ENCODE results near the gene NR1H3. TPM values are rescaled to one million over a fixed set of nuclear protein-coding genes. Genes with fewer than 3 reads are reported as not detected.
A peak's percentile ranks its signal among the peaks of the same experiment; 100 is the strongest.

NR1H3 gene
- polyA plus RNA-seq, 1 of the 3 experiments (the other 2 are of a cell fraction): 7.3 TPM

DNA sequence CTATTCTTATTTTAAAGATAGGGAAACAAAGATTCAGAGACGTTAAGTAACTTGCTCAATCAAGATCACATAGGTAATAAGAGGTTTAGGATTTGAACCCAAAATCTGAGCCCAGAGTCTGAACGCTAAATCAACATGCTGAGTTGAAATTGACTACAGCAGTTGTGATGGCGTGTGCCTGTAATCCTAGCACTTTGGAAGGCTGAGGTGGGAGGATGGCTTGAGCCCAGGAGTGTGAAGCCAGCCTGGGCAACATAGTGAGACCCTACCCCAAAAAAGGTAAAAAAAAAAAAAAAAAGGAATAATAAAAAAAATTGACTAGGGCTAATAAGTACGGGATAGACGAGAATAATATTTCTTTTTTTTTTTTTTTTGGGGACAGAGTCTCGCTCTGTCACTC, 1.4 kb upstream of the NR1H3 start (continued):
- TF ChIP-seq GABPA (IDR thresholded peaks at IDR 0.05; ENCODE audit: low read depth) (no peak), MAX (IDR thresholded peaks at IDR 0.05; ENCODE audit: low read depth) (no peak), TAF1 (IDR thresholded peaks at IDR 0.05; ENCODE audit: borderline replicate concordance, low read depth, low read length) (no peak), JUND (IDR thresholded peaks at IDR 0.05) (no peak), REST (IDR thresholded peaks at IDR 0.05; ENCODE audit: low read depth, low read length) (no peak), MEF2A (IDR thresholded peaks at IDR 0.05; ENCODE audit: borderline replicate concordance, low read depth) (no peak)

GRCh38 chr11:47257177-47257516, 649 bp upstream of the NR1H3 start:
- Histone ChIP-seq H3K4me3 (ENCODE audit: low read depth in 2 of 2, low read length in 1 of 2) (no peak overlapping the region), H4K20me1 (ENCODE audit: insufficient read depth) (no peaks in the 10 kb centered on the region), H3K9ac (no peak overlapping the region), H3K9me3 (no peaks in the 10 kb centered on the region), H3F3A (replicated peaks; ENCODE audit: insufficient read depth) (no peaks in the 10 kb centered on the region), H3K79me2 (ENCODE audit: insufficient read depth) (no peaks in the 10 kb centered on the region), H3K36me3 (replicated peaks in 1 of 2; ENCODE audit: control insufficient read depth in 1 of 2, insufficient read depth in 2 of 2, low read length in 1 of 2) (no peaks in the 10 kb centered on the region), H3K4me2 (no peak overlapping the region), H3K27ac (ENCODE audit: low read depth in 2 of 2, low read length in 1 of 2) (no peak overlapping the region), H3K27me3 (ENCODE audit: insufficient read depth) (no peaks in the 10 kb centered on the region), H3K9me2 (no peaks in the 10 kb centered on the region), H3K4me1 (ENCODE audit: control insufficient read depth in 1 of 2, insufficient read depth in 2 of 2, low read depth in 1 of 2, low read length in 1 of 2) (peaks cover 18 to 23% of the 10 kb centered on the region in 2 experiments; a peak in 2 of 4 replicates), H2AFZ (ENCODE audit: low read depth) (0 out of 2 replicates have a peak overlapping the region, but pooled peaks have one; percentile 46)
- no peak for TF ChIP-seq RCOR1 (IDR thresholded peaks at IDR 0.05; ENCODE audit: low read length)
- TF ChIP-seq GATA2 (CRISPR knock-in tag; IDR thresholded peaks at IDR 0.05): no peak
- no peak for TF ChIP-seq FOXM1 (IDR thresholded peaks at IDR 0.05; ENCODE audit: low read depth)
- TF ChIP-seq SIN3A (IDR thresholded peaks at IDR 0.05; ENCODE audit: borderline replicate concordance, low read depth, low read length): no peak
- TF ChIP-seq JUND (IDR thresholded peaks at IDR 0.05): no peak
- no peak for DNase-seq
- ChIA-PET POLR2A (no interaction called here), CTCF (interaction anchor here (0.6 to 5.8 kb wide), 11 partner anchors 9 to 155 kb away, joined by 3 to 78 read pairs (median 4); partner anchors contain the start of genes ACP2 and ARFGAP2)
- WGBS (ENCODE audit: low lambda C conversion rate): 100% methylated on average over 2 of the region's 2 CpGs

GRCh38 chr11:47258317-47258902, 614 bp downstream of the NR1H3 start:
- Histone ChIP-seq H3K9me2 (no peaks in the 10 kb centered on the region), H3K79me2 (ENCODE audit: insufficient read depth) (no peaks in the 10 kb centered on the region), H3K9me3 (no peaks in the 10 kb centered on the region), H3F3A (replicated peaks; ENCODE audit: insufficient read depth) (no peaks in the 10 kb centered on the region), H3K36me3 (replicated peaks in 1 of 2; ENCODE audit: control insufficient read depth in 1 of 2, insufficient read depth in 2 of 2, low read length in 1 of 2) (no peaks in the 10 kb centered on the region), H3K4me3 (ENCODE audit: low read depth in 2 of 2, low read length in 1 of 2) (no peak overlapping the region), H3K9ac (no peak overlapping the region), H4K20me1 (ENCODE audit: insufficient read depth) (no peaks in the 10 kb centered on the region), H3K27me3 (ENCODE audit: insufficient read depth) (no peaks in the 10 kb centered on the region), H3K27ac (ENCODE audit: low read depth in 2 of 2, low read length in 1 of 2) (no peak overlapping the region; a peak in 1 of 4 replicates), H2AFZ (ENCODE audit: low read depth) (no peak overlapping the region), H3K4me2 (no peak overlapping the region), H3K4me1 (ENCODE audit: control insufficient read depth in 1 of 2, insufficient read depth in 2 of 2, low read depth in 1 of 2, low read length in 1 of 2) (peaks cover 18 to 23% of the 10 kb centered on the region in 2 experiments; a peak in 2 of 4 replicates)
- ChIA-PET POLR2A (interaction anchor here (0.9 to 1.8 kb wide), 2 partner anchors 71 kb away, joined by 3 to 11 read pairs; partner anchors contain the start of gene PACSIN3), CTCF (interaction anchor here (0.9 to 5.8 kb wide), 27 partner anchors 8 to 342 kb away, joined by 3 to 78 read pairs (median 7); partner anchors contain the start of genes ACP2, ARFGAP2 and DDB2)
- 93% methylated on average over 10 of the region's 11 CpGs for WGBS (ENCODE audit: low lambda C conversion rate)
- no peak for DNase-seq
- TF ChIP-seq, protein P1, sequence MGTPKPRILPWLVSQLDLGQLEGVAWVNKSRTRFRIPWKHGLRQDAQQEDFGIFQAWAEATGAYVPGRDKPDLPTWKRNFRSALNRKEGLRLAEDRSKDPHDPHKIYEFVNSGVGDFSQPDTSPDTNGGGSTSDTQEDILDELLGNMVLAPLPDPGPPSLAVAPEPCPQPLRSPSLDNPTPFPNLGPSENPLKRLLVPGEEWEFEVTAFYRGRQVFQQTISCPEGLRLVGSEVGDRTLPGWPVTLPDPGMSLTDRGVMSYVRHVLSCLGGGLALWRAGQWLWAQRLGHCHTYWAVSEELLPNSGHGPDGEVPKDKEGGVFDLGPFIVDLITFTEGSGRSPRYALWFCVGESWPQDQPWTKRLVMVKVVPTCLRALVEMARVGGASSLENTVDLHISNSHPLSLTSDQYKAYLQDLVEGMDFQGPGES (IDR thresholded peaks at IDR 0.05; ENCODE audit: low read depth, low read length): no peak
- no peak for TF ChIP-seq YY1 (IDR thresholded peaks at IDR 0.05; ENCODE audit: low read depth)
- no peak for TF ChIP-seq TEAD4 (IDR thresholded peaks at IDR 0.05; ENCODE audit: borderline replicate concordance, insufficient read depth)
- no peak for TF ChIP-seq JUND (IDR thresholded peaks at IDR 0.05)
- no peak for TF ChIP-seq RCOR1 (IDR thresholded peaks at IDR 0.05; ENCODE audit: low read length)
- TF ChIP-seq FOXJ3 (CRISPR knock-in tag; IDR thresholded peaks at IDR 0.05): no peak
- TF ChIP-seq NFIC (IDR thresholded peaks at IDR 0.05; ENCODE audit: borderline replicate concordance): no peak
- TF ChIP-seq MEF2A (IDR thresholded peaks at IDR 0.05; ENCODE audit: borderline replicate concordance, low read depth): no peak
- no peak for TF ChIP-seq NRF1 (IDR thresholded peaks at IDR 0.05; ENCODE audit: low read depth, low read length)
- TF ChIP-seq SIN3A (IDR thresholded peaks at IDR 0.05; ENCODE audit: borderline replicate concordance, low read depth, low read length): no peak
- no peak for TF ChIP-seq CHD2 (IDR thresholded peaks at IDR 0.05; ENCODE audit: low read length, partially characterized antibody)
- no peak for TF ChIP-seq PBX3 (IDR thresholded peaks at IDR 0.05)
- TF ChIP-seq EP300 (IDR thresholded peaks at IDR 0.05; ENCODE audit: borderline replicate concordance in 1 of 2, low read depth in 1 of 2, low read length in 1 of 2): no peak

All from SK-N-SH (cell line).